Erythroblast (primary cell): Measurements from ENCODE around the gene ZNF827.
"Not testable (repeated sequence)": the region's sequence is repeated elsewhere in the genome, so short reads cannot be mapped to it uniquely, and the experiment has no call there.

ENCODE experiments used
- DNase-seq, 2 experiments: peaks; one replicate each; lab custom pipeline; 2025; lab: John Stamatoyannopoulos, UW
- GATA1 ChIP-seq: IDR thresholded peaks from 2 replicates; pipeline ENCODE4 v1.6.1; 2011; ENCODE audit warnings: low read depth, mild to moderate bottlenecking, control low read depth, low read length, moderate library complexity
- POLR2A ChIP-seq: IDR thresholded peaks from 2 replicates; pipeline ENCODE4 v1.6.1; 2011; ENCODE audit warnings: mild to moderate bottlenecking, low read length

Gene ZNF827

GRCh38 chr4:145852256-145852839 is 86.3 kb downstream of the ZNF827 start:
- no peak for DNase-seq
- TF ChIP-seq GATA1 (no peak), POLR2A (no peak)

- DNase-seq: no peak
- no peak for TF ChIP-seq GATA1
- TF ChIP-seq POLR2A: no peak
Observed at GRCh38 chr4:145851511-145852201, 87.0 kb downstream of the ZNF827 start.

- TF ChIP-seq GATA1 (no peak), POLR2A (no peak)
Observed at GRCh38 chr4:145847764-145848163, 90.9 kb downstream of the ZNF827 start.

GRCh38 chr4:145845118-145845517 is 93.5 kb downstream of the ZNF827 start:
- TF ChIP-seq GATA1: no peak
- no peak for TF ChIP-seq POLR2A
- no peak for DNase-seq

More at GRCh38 chr4:145847764-145848163, 90.9 kb downstream of the ZNF827 start:
- no peak for DNase-seq

- no peak for DNase-seq
Observed at GRCh38 chr4:145843639-145844038, 95.0 kb downstream of the ZNF827 start.

GRCh38 chr4:145843148-145843547 is 95.5 kb downstream of the ZNF827 start:
- no peak for TF ChIP-seq POLR2A
- no peak for TF ChIP-seq GATA1
- DNase-seq: no peak

More at GRCh38 chr4:145843639-145844038, 95.0 kb downstream of the ZNF827 start:
- TF ChIP-seq POLR2A (no peak), GATA1 (no peak)

- DNase-seq: no peak
- TF ChIP-seq GATA1 (no peak), POLR2A (no peak)
Observed at GRCh38 chr4:145842224-145842887, 96.3 kb downstream of the ZNF827 start.

GRCh38 chr4:145840801-145841200 is 97.8 kb downstream of the ZNF827 start:
- DNase-seq: no peak
- TF ChIP-seq GATA1 (no peak), POLR2A (no peak)

GRCh38 chr4:145840162-145840768 is 98.4 kb downstream of the ZNF827 start:
- TF ChIP-seq POLR2A (no peak), GATA1 (no peak)
- peak; percentile 43 to 49 for DNase-seq

GRCh38 chr4:145839151-145839550 is 99.5 kb downstream of the ZNF827 start:
- TF ChIP-seq POLR2A (no peak), GATA1 (no peak)

GRCh38 chr4:145832384-145832783 is 106.2 kb downstream of the ZNF827 start:
- DNase-seq: not testable (repeated sequence)

More at GRCh38 chr4:145839151-145839550, 99.5 kb downstream of the ZNF827 start:
- DNase-seq: no peak

GRCh38 chr4:145830699-145831098 is 107.9 kb downstream of the ZNF827 start:
- TF ChIP-seq GATA1 (no peak), POLR2A (no peak)
- DNase-seq: no peak

- no peak for TF ChIP-seq GATA1
- DNase-seq: no peak
Observed at GRCh38 chr4:145829629-145830395, 108.8 kb downstream of the ZNF827 start.
